Measurements from ENCODE around the gene EXD3.

Gene EXD3

GRCh38 chr9:137320555-137321384 lies 102.2 kb downstream of the EXD3 start:
- H3K27me3 Mint-ChIP-seq: peaks cover 15 to 18% of the 10 kb centered on the region in 2 donors
- ATAC-seq (replicated peaks): peak; percentile 40

DNA sequence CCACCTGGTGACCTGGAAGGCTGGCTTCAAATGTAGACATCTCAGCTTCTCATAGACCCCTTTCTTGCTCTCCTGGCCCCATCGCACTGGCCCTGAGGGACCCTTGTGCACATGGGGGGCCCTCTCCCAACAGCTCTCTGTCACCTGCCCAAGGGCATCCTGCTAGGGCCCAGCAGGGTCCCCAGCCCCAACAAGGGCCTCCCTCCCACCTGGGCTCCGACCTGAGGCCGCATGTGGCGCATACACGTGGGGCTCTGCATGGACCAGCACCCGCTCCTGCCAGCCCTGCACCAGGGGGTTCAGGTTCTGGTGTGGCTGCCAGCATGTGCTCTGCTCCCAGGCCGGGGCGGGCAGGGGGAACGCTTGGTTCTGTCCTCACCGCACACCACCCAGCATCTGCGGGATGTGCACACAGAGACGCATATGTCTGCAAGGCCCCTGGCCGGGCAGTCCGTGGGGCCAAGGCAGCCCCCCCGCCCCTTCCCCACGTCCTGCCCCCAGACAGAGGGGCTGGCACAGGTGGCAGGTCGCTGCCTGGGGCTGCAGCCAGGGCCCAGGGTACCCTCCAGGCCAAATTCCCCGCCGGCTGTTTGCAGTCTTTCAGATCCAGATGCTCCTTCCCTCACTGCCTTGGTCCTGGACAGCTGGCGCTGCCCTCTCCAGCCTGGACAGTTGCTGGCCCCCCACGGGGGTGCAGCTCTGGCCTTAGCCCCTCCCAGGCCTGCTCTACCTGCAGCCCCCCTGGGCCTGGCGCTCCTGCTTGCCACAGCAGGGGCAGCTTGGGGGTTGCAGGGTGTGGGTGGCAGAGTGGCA lies 103.0 kb downstream of the EXD3 start:
- H3K27me3 Mint-ChIP-seq: peaks cover 9 to 12% of the 10 kb centered on the region in 2 donors
- no peak overlapping the region for H3K27ac Mint-ChIP-seq
- H3K9me3 Mint-ChIP-seq: no peaks in the 10 kb centered on the region
- no peaks in the 10 kb centered on the region for H3K4me1 Mint-ChIP-seq (ENCODE audit: low read depth in 2 of 2)
- DNase-seq: no peak
- no peak for ATAC-seq (replicated peaks)
- no peaks in the 10 kb centered on the region for H3K36me3 Mint-ChIP-seq (ENCODE audit: insufficient read depth)
- no peak overlapping the region for H3K4me3 Mint-ChIP-seq

More at GRCh38 chr9:137320555-137321384, 102.2 kb downstream of the EXD3 start:
- peak overlapping the region in 1 of 2 donors; percentile 36 for H3K4me3 Mint-ChIP-seq
- no peaks in the 10 kb centered on the region for H3K36me3 Mint-ChIP-seq (ENCODE audit: insufficient read depth)
- no peak overlapping the region for H3K27ac Mint-ChIP-seq
- DNase-seq: no peak
- H3K4me1 Mint-ChIP-seq (ENCODE audit: low read depth in 2 of 2): no peaks in the 10 kb centered on the region
- no peaks in the 10 kb centered on the region for H3K9me3 Mint-ChIP-seq

DNA sequence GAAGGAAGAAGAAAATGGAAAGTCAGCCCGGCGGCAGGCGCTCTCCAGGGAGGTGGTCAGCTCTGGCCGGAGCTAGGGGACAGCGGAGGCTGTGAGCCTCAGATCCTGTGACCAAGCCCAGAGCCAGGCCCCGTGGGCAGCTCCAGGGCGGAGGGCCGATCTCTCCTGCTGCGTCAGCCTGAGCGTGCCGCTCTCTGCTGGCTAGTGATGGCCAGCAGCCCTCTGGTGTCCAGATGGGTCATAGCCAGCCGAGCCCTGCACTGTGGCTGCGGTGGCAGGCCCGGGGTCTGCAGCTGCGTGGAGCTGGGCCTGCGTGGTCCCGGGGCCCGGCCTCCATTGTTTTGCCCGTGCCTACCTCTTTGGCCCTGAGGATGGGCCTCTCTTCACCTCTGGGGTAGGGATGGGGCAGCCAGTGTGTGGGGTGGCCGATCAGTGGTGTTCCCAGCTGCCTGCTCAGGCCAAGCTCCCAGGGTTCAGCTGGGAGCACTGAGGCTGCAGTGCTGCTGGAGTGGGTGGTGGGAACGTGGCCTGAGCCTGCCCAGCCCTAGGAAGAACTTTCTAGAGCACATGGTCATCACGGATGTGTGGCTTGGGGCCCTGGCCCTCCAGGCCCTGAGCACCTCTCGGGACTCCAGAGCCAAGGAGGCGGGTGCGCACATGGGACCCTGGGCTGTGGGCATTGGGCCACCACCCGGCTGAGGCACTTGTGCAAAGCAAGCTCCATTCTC lies 103.8 kb downstream of the EXD3 start:
- H3K9me3 Mint-ChIP-seq: no peaks in the 10 kb centered on the region
- no peak for DNase-seq
- peaks cover 7 to 9% of the 10 kb centered on the region in 2 donors for H3K27me3 Mint-ChIP-seq
- H3K27ac Mint-ChIP-seq: no peak overlapping the region
- H3K4me3 Mint-ChIP-seq: no peak overlapping the region
- no peaks in the 10 kb centered on the region for H3K36me3 Mint-ChIP-seq (ENCODE audit: insufficient read depth)
- no peaks in the 10 kb centered on the region for H3K4me1 Mint-ChIP-seq (ENCODE audit: low read depth in 2 of 2)
- no peak for ATAC-seq (replicated peaks)

DNA sequence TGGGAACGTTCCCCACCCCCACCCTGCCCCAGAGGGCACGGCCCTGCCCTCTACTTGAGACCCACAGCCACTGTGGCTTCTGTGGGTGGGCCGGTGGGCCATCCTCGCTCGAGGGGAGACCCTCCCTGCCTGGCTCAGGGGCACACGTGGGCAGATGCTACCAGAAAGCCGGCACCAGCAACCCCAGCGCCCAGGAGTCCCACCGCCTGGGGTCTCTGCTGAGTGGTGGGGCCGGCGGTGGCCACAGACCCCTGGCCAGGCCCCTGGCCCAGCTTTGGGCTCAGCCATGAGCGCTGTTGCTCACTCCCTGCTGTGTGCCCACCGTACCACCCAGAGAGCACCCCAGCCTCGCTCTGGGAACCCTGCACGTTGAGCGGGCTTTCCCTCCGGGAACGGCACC lies 104.4 kb downstream of the EXD3 start:
- Mint-ChIP-seq H3K27ac (no peak overlapping the region), H3K9me3 (no peaks in the 10 kb centered on the region), H3K36me3 (ENCODE audit: insufficient read depth) (no peaks in the 10 kb centered on the region), H3K4me1 (ENCODE audit: low read depth in 2 of 2) (no peaks in the 10 kb centered on the region), H3K27me3 (peaks cover 7 to 9% of the 10 kb centered on the region in 2 donors), H3K4me3 (no peak overlapping the region)
- no peak for DNase-seq
- ATAC-seq (replicated peaks): no peak

GRCh38 chr9:137317718-137318511 lies 105.0 kb downstream of the EXD3 start:
- Mint-ChIP-seq H3K27ac (no peak overlapping the region), H3K27me3 (peaks cover 7 to 9% of the 10 kb centered on the region in 2 donors), H3K4me3 (no peak overlapping the region), H3K36me3 (ENCODE audit: insufficient read depth) (no peaks in the 10 kb centered on the region), H3K9me3 (no peaks in the 10 kb centered on the region), H3K4me1 (ENCODE audit: low read depth in 2 of 2) (no peaks in the 10 kb centered on the region)
- DNase-seq (no peak), ATAC-seq (replicated peaks) (no peak)

- peaks cover 7 to 9% of the 10 kb centered on the region in 2 donors for H3K27me3 Mint-ChIP-seq
- no peak overlapping the region for H3K27ac Mint-ChIP-seq
- H3K4me1 Mint-ChIP-seq (ENCODE audit: low read depth in 2 of 2): no peaks in the 10 kb centered on the region
- H3K4me3 Mint-ChIP-seq: no peak overlapping the region
- DNase-seq (no peak), ATAC-seq (replicated peaks) (no peak)
- H3K36me3 Mint-ChIP-seq (ENCODE audit: insufficient read depth): no peaks in the 10 kb centered on the region
- H3K9me3 Mint-ChIP-seq: no peaks in the 10 kb centered on the region
Measured at GRCh38 chr9:137317021-137317717, 105.8 kb downstream of the EXD3 start.

DNA sequence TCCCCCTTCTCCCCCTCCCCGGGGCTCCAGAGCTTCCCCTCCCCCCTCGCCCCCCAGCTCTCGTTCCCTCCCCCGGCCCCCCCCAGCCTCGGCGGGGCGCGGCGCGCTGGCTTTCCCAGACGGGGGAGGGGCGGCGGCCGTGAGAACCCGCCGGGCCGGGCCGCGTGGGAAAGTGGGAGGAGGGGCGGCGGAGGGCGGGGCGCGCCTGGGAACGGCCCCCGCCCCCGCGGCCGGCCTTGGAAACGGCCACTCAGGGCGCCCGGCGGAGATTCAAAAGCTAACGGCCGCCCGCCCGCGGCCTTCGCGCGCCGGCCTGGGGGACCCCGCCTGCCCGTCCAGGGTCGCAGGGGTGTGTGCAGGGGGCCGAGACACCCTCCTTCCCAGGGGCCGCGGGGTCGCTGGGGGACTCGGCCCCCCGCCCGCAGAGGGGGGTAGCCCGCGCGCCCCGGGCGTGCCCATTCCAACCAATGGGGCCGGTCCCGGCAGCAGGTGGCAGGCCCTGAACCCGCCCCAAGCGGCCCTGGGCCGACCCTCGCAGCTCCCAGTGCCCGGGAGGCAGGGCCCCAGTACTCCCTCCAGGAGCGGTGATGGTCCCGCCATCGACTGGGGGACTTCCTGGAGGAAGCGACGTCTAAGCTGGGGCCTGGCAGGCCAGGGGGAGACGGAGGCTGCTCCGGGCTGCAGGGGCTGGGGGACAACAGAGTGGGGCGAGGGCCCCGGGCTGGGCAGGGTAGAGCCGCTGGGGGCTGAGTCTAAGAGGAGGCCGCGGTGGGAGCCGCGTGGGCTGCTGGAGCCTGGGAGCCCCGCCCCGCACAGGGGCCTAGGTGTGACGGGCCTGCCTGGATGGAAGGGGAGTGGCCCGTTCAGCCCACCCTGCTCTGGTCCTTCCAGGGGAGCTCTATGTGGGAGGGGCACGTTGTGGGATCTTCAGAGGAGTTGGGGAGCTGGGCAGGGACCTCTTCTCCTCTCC lies 106.7 kb downstream of the EXD3 start:
- Mint-ChIP-seq H3K9me3 (no peaks in the 10 kb centered on the region), H3K27me3 (peaks cover 7 to 9% of the 10 kb centered on the region in 2 donors), H3K27ac (no peak overlapping the region), H3K4me3 (no peak overlapping the region), H3K4me1 (ENCODE audit: low read depth in 2 of 2) (no peaks in the 10 kb centered on the region), H3K36me3 (ENCODE audit: insufficient read depth) (no peaks in the 10 kb centered on the region)
- ATAC-seq (replicated peaks) (no peak), DNase-seq (no peak)

DNA sequence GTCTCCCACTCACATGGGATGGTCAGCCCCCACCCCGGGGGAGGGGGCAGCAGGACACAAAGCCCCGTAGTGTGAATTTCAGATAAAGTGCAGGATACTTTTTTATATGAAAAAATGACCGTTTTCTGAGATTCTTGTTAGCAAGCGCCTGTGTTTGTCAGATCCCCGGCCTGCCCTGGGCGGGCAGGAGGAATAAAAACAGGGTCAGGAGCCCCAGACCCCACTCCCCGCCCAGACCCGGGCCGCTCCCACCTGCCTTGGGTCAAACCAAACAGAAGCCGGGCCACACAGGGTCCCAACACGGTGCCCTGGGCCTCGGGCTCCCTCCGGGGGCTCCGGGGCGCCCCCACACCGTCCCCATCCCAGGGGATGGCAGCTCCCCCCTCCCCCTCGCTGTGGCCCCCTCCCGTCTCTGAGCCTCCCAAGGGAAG lies 107.4 kb downstream of the EXD3 start:
- DNase-seq (no peak), ATAC-seq (replicated peaks) (no peak)
- peaks cover 7 to 9% of the 10 kb centered on the region in 2 donors for H3K27me3 Mint-ChIP-seq
- no peaks in the 10 kb centered on the region for H3K36me3 Mint-ChIP-seq (ENCODE audit: insufficient read depth)
- no peak overlapping the region for H3K4me3 Mint-ChIP-seq
- no peak overlapping the region for H3K27ac Mint-ChIP-seq
- H3K9me3 Mint-ChIP-seq: no peaks in the 10 kb centered on the region
- H3K4me1 Mint-ChIP-seq (ENCODE audit: low read depth in 2 of 2): no peaks in the 10 kb centered on the region

DNA sequence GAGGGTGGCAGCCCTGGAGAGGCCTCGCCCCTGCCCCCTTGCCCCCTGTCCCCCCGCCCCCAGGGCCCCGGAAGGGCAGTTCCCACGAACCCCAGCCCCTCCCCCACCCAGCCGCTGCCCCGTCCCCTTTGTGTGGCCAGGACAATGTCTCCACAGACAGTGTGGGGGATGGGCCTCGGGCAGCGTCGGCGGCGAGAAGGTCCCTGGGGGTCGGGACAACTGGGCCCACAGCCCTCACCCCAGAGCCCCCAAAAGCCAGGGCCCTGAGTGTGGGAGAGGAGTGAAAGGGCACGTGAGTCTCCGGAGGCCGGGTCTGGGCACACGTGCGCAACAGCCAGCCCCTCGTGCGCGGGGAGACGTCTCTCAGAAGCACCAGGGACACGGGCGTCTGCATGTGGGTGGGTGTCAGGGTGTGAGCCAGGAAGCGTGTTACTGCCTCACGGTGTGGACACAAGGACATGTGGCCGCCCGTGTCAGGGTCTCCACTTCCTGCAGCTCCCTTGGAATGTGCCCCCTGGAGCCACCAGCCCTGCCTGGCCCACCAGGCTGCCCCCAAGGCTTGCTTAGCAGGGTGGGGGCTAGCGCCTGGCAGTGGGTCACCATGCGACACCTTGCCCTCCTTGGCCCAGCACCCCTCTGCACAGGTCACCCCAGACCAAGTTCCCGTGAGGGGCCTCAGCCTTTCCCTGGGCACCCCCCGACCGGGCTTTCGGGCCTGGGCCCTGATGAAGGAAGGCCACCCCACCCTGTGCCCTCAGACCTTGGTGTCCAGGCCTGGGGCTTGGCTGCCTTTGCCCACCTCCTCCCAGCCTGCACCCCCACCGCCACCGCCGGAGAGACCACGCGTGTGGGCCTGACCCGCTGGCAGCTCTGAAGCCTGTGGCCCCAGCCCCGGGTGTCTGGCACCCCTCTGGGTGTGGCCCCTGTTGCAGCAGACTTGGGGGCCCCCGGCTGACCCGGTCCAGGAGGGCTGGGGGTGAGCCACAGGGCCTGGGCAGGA lies 108.1 kb downstream of the EXD3 start:
- H3K27ac Mint-ChIP-seq: no peak overlapping the region
- H3K27me3 Mint-ChIP-seq: peaks cover 7 to 9% of the 10 kb centered on the region in 2 donors
- H3K4me1 Mint-ChIP-seq (ENCODE audit: low read depth in 2 of 2): no peaks in the 10 kb centered on the region
- no peaks in the 10 kb centered on the region for H3K36me3 Mint-ChIP-seq (ENCODE audit: insufficient read depth)
- no peaks in the 10 kb centered on the region for H3K9me3 Mint-ChIP-seq
- no peak for ATAC-seq (replicated peaks)
- DNase-seq: no peak
- no peak overlapping the region for H3K4me3 Mint-ChIP-seq

DNA sequence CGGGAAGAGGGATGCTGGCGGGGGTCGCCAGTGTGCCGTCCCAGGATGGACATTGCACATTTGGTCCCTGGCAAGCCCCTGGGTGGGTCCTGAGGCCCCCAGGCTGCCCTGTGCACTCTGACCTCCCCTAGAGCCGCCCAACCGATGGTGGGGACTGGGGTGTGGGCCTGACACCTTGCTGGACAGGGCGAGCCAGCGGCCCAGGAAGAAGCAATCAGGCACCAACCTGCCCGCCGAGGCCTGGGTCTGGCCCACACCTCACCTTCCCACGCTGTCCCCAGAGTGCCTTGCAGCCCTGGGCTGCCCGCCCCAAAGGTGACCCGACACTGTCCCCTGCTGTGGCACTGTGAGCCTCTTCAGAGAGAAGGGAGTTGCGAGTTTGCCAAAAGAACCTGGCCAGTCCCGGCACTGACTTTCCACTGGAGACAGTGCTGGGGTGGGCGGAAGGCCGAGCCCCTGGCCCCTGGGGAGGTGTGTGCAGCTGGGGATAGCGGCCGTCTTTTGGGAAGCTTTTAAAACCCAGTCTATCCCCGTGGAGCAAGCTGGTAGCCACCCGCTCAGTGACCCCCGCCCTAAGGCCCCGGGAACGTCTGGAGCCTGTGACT lies 108.9 kb downstream of the EXD3 start:
- no peak overlapping the region for H3K4me3 Mint-ChIP-seq
- H3K36me3 Mint-ChIP-seq (ENCODE audit: insufficient read depth): no peaks in the 10 kb centered on the region
- H3K9me3 Mint-ChIP-seq: no peaks in the 10 kb centered on the region
- ATAC-seq (replicated peaks): no peak
- H3K4me1 Mint-ChIP-seq (ENCODE audit: low read depth in 2 of 2): no peaks in the 10 kb centered on the region
- DNase-seq: no peak
- H3K27me3 Mint-ChIP-seq: peaks cover 7 to 9% of the 10 kb centered on the region in 2 donors
- no peak overlapping the region for H3K27ac Mint-ChIP-seq

Measured in effector memory CD8-positive, alpha-beta T cell (primary cell).